ENCODE measurements around the gene ZNF574.
A peak's percentile ranks its signal among the peaks of the same experiment; 100 is the strongest.
"Not testable (repeated sequence)": the region's sequence is repeated elsewhere in the genome, so short reads cannot be mapped to it uniquely, and the experiment has no call there.

The ZNF574 gene

DNA sequence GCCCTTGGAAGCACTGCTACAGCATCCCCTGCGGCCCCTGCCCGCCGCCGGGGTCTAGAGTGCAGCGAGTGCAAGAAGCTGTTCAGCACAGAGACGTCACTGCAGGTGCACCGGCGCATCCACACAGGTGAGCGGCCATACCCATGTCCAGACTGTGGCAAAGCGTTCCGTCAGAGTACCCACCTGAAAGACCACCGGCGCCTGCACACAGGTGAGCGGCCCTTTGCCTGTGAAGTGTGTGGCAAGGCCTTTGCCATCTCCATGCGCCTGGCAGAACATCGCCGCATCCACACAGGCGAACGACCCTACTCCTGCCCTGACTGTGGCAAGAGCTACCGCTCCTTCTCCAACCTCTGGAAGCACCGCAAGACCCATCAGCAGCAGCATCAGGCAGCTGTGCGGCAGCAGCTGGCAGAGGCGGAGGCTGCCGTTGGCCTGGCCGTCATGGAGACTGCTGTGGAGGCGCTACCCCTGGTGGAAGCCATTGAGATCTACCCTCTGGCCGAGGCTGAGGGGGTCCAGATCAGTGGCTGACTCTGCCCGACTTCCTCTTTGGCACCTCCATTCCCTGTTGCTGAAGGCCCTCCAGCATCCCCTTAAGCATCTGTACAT lies 4.9 kb downstream of the ZNF574 start:
- no peak for DNase-seq

DNA sequence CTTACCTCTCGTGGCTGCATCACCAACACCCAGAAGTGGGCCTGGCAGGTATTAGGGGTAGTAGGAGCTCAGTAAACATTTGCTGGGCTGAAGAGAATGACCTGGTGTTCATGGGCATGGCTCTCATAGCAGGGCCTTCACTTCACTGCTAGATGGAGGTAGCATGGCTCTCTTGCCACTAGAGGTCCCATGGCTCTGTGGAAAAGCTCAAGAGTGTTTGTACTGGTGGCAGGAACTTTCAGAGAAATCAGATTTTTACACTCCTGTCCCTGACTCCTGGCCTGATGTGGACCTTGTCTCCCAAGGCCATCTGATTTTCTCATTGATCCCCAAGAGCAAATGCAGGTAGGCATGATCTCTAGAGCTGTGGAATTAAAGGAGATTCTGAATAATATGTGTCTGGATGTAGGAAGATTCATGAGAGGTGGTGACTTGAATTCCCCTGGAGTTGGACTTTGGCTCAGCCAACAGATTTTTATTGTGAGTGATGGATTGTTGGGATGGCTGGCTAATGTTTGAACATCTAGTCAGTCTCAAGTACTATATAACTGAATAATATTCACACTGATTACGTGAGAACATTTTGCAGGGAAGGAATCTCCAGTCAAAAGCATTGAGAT lies 5.7 kb downstream of the ZNF574 start:
- DNase-seq: peak; percentile 34

DNA sequence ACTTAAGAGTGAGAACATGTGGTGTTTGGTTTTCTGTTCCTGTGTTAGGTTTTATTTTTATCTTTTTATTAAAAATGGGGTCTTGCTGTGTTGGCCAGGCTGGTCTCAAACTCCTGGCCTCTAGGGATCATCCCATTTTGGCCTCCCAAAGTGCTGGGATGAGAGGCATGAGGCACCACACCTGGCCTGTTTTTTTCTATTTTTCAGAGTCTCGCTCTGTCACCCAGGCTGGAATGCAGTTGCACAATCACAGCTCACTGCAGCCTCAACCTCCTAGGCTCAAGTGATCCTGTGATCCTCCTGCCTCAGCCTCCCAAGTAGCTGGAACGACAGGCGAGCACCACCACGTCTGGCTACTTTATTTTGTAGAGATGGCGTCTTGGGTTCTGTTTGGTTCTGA lies 7.6 kb downstream of the ZNF574 start:
- no peak for DNase-seq

DNA sequence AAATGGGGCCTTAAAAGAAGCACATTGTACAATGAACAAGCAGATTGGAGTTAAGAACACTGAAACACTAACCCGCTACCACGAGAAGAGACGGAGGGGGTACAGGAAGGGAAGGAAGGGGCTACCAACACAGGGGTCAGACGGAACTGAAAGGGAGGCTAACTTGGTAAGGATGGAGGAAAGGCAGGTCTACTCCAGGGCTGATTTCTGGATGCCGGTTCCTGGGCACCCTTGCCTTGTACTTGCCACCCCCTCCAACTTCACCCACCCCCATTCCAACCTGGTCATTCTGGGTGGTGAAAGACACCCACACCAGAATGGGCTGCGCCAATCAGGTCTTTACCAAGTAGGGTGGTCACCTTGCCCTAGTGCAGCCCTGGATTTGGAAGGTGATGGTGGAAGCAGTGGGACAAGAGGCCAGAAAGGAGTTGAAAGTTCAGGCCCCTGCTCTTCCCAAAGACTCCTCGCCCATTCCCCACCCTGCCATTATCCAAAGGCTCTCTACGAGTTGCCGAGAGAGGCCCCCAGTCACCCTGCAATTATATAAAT lies 10.3 kb downstream of the ZNF574 start:
- no peak for DNase-seq

DNA sequence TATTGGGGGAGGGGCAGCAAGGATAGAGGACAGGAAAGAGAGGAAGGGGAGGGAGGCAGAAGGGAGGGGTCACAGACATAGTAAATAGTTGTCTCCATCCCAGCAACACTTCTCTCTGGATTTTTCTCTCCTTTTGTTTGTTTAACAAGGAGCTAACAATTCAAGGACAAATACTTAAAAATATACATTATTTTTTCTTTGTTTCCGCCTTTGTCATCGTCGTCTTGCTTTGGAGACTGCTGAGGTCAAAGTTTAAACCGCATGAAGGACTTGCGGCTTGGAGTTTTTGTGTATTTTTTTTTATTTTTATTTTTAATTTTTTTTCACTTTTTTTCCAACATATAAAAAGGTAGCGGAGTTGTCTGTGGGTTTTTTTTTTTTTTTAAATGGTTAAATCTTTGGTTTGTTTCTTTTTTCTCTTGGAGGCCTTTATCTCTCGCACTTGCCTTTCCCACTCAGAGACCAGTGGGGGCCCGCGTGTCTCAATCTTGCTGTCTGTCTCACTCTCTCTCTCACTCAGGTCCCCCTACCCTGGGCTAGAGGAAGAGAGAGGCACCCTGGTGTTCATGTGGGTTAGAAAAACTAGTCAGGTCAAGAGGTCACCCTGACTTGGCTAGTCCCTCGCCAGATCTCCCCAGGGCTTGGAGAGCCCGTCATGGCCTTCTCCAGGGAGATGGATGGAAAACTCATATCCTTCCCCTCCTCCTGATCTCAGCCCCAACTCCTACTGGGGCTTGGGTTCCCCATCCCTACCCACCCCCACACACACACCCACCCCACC lies 11.0 kb downstream of the ZNF574 start:
- DNase-seq: no peak

- no peak for DNase-seq
Observed at GRCh38 chr19:42088471-42089190, 12.7 kb downstream of the ZNF574 start.

- DNase-seq: no peak
Observed at GRCh38 chr19:42089191-42089750, 13.3 kb downstream of the ZNF574 start.

DNA sequence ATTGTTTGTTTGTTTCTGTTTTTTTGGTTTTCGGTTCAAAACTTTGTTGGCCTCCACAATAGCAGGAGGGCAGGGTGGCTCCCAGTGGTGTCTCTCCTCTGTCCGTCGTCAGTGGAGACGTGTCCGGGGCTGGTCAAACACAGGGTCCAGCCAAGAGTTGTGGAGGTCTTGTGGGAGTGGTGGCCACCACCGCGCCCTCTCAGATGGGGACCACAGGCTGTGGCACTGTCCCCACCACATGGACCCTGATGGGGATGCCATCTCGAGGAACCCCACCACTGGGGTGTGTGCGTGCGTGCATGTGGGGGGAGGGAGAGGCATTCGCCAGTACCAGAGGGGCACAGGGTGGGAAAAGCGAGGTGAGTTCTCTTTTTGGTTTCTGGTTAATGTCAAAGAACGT lies 13.8 kb downstream of the ZNF574 start:
- DNase-seq: no peak

- DNase-seq: no peak
Observed at GRCh38 chr19:42090672-42091071, 14.7 kb downstream of the ZNF574 start.

GRCh38 chr19:42091300-42091699 lies 15.3 kb downstream of the ZNF574 start:
- DNase-seq: no peak

DNA sequence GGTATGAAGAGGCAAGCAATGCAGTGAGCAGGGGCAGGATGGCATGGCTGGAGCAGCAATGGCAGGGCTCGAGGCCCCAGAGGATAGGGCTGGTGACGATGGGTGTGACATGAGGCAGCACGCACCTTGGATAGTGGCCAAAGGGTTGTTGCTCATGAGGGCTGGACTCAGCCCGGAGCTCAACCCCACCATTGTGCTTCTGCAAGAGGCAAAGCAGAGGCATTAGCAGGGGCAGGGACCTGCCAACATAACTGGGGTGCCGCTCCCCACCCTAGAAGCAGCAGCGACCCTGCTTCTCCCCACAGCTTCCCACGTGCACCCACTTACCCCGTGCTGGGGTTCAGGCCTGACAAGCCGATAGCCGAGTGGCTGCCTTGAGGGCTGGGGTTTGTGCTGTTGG lies 15.8 kb downstream of the ZNF574 start:
- DNase-seq: no peak

GRCh38 chr19:42092350-42092749 lies 16.4 kb downstream of the ZNF574 start:
- peak; percentile 51 for DNase-seq

- DNase-seq: no peak
Observed at GRCh38 chr19:42093505-42093904, 17.5 kb downstream of the ZNF574 start.

- DNase-seq: no peak
Observed at GRCh38 chr19:42093926-42094325, 18.0 kb downstream of the ZNF574 start.

- DNase-seq: no peak
Observed at GRCh38 chr19:42095142-42095813, 19.3 kb downstream of the ZNF574 start.

DNA sequence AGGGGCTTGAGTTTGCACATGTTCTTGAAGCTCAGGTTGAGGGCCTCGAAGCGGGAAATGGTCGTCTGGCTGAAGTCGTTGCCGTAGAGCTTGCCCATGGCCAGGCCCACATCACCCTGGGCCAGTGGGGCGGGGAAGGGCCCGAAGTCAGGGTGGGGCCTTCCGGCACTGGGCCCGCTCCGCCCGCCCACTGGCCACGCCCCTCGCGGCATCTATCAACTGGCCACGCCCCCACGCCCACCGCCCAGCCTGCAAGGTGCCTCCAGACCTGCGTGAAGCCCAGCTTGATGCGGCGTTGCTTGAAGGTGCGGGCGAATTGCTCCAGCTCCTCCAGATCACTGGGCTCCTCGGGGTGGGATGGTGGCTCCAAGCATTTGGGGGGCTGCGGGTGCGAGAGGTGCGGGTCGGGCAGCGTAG lies 19.9 kb downstream of the ZNF574 start:
- DNase-seq: no peak

GRCh38 chr19:42096255-42096837 lies 20.4 kb downstream of the ZNF574 start:
- no peak for DNase-seq

DNA sequence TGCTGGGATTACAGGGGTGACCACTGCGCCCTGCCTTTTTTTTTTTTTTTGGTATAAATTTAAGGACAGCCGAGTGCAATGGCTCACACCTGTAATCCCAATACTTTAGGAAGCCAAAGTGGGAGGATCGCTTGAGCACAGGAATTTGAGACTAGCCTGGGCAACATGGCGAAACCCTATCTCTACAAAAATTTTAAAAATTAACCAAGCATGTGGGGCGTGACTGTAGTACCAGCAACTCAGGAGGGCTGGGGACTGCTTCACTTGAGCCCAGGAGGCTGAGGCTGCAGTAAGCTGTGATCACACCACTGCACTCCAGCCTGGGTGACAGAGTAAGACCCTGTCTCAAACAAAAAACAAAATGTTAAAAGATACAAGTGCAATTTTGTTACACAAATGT lies 21.5 kb downstream of the ZNF574 start:
- DNase-seq: no peak

- no peak for DNase-seq
Observed at GRCh38 chr19:42098781-42099180, 22.8 kb downstream of the ZNF574 start.

- DNase-seq: no peak
Observed at GRCh38 chr19:42099336-42099925, 23.5 kb downstream of the ZNF574 start.

- DNase-seq: not testable (repeated sequence)
Observed at GRCh38 chr19:42100241-42100640, 24.3 kb downstream of the ZNF574 start.

DNA sequence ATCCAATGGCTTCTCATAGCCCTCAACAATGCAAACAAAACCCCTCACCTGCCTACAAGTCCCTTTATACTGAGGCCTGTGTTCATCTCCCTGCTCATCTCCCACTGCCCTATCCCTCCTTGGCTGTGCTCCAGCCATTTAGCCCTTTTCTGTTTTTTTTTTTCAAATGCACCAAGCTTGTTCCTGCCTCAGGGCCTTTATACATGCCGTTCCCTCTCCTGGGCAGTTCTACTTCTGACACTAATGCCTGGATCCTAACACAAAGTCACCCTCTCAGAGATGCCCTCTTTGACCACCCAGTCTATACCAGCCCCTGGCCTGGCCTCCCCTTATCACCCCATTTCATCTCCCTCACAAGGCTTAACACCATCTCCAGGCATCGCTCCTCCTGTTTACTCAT lies 26.9 kb downstream of the ZNF574 start:
- DNase-seq: no peak
